HG03342 (cell line): ENCODE data around the gene JMJD7.

ENCODE experiments used
- ATAC-seq: cut with Tn5 transposase; IDR thresholded peaks from one replicate; pipeline ENCODE4 v1.9.1; 2021; ENCODE audit warnings: mild to moderate bottlenecking, moderate library complexity; ENCODE audit not compliant: unreplicated experiment

The JMJD7 gene

GRCh38 chr15:41839781-41840491 lies 12.0 kb downstream of the JMJD7 start:
- no peak for ATAC-seq

DNA sequence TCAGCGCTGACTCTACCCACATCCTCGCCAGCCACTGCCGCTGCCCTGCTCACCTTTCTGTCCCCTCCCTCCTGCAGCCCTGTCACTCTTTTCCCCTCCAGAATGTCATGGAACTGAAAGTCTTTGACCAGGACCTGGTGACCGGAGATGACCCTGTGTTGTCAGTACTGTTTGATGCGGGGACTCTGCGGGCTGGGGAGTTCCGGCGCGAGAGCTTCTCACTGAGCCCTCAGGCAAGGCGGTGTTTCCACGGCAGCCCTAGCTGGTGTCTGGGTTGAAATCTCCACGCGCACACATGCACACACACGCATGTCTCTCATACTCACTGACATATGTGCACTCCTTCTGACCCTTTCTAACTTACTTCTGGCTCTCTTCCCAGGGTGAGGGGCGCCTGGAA lies 12.8 kb downstream of the JMJD7 start:
- ATAC-seq, result no peak

DNA sequence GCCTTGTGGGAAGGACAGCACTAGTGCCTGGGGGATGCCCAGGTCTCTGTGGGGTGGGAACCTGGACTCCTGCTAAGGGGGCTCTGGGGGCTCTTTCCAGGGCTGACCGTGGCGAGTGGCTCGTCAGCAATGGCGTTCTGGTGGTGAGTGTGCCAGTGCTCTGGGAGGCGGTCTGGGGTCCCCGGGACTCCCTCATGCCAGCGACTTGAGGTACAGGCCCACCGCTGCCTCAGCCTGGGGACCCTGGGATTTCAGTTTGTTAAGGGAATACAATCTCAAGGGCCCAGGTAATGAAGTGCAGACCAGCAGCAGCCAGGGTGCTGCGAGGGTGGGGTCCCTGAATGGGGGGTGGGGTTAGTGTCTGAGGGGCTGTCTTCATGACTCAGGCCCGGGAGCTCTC lies 13.2 kb downstream of the JMJD7 start:
- ATAC-seq, result no peak

DNA sequence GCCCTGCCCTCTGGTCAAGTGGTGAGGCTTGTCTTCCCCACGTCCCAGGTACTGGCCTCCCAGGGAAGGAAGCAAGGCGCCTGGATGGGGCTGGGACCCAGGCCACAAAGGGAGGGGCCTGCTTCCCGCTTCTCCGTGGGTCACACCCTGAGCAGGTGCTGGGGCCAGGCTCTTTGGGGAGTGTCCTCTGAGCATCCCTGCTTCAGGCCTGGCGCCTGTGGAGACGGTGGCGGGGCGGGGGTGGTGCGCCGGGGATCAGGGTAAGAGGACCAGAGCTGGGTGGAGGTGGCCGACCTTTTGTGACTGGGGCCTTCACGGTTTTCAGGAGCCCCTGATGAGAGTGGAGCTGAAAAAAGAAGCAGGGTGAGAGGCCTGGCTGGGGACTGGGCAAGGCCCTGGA lies 14.3 kb downstream of the JMJD7 start:
- ATAC-seq, result no peak

DNA sequence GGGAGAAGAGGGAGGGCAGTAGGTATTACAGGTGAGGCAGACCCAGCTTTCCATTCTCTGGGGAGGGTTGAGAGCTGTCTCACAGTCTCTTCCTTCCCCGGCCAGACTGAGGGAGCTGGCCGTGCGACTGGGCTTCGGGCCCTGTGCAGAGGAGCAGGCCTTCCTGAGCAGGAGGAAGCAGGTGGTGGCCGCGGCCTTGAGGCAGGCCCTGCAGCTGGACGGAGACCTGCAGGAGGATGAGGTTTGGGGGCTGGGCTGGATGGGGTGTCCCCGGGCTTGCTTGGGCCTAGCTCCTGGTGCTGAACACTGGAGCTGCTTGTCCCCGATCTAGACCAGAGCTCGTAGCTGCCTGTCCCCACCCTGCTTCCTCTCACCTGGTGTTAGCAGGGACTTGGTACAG lies 15.7 kb downstream of the JMJD7 start:
- no peak for ATAC-seq

GRCh38 chr15:41844814-41845213 lies 16.9 kb downstream of the JMJD7 start:
- no peak for ATAC-seq

- no peak for ATAC-seq
These were observed 19.3 kb downstream of the JMJD7 start for GRCh38 chr15:41847206-41847605.

DNA sequence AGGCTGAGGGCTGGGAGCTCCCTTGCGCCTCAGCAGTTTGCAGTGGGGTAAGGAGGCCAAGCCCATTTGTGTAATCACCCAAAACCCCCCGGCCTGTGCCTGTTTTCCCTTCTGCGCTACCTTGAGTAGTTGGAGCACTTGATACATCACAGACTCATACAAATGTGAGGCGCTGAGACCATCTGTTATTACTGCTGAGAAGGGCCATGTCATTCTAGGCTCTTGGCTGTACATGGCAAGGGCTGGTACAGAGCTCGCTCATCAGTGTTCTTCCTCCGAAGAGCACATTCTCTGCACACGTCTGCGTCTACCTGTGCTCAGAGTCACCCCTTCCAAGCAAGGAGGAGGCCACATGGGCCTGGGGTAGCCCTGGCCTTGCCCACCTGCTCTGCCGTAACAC lies 20.1 kb downstream of the JMJD7 start:
- no peak for ATAC-seq

- no peak for ATAC-seq
These were observed 20.7 kb downstream of the JMJD7 start for GRCh38 chr15:41848631-41849030.

DNA sequence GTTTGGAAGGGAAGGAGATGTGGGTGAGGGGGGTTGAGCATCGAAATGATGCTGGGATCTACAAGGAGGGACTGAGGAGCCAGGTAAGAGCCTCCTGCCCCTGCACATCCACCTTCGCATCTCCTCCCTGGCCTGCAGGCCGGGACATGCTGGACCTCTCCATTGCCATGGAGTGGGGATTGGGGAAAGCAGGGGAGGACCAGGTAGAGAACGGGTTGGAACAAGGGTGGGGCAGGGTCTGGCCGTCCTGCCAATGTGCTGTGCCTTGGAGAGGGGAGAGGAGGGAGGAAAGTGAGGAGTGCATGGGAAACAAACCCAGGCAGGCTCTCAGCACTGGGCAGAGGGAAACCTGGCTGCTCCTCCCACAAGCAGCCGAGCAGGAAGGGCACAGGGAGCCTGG lies 21.3 kb downstream of the JMJD7 start:
- no peak for ATAC-seq

DNA sequence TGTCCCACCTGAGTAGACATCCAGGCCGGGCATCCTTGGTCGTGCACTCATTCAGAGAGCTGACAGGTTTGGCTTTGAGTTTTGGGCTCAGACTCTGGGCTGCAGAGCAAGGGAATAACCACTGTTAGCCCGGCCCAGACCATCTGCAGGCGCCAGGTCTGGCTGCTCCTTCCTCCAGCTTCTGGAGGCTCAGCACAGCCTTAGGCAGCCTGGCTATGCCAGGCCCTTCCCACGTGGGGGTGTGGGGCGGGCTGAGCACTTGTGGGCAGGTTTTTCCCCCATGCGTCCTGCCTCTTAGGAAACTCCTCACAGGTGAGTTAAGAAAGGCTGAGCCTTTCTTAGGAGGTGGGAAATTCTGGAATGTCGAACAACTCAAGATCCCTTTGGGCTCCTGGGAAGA lies 22.0 kb downstream of the JMJD7 start:
- ATAC-seq, result no peak

- ATAC-seq, result no peak
These were observed 22.7 kb downstream of the JMJD7 start for GRCh38 chr15:41850482-41851166.

DNA sequence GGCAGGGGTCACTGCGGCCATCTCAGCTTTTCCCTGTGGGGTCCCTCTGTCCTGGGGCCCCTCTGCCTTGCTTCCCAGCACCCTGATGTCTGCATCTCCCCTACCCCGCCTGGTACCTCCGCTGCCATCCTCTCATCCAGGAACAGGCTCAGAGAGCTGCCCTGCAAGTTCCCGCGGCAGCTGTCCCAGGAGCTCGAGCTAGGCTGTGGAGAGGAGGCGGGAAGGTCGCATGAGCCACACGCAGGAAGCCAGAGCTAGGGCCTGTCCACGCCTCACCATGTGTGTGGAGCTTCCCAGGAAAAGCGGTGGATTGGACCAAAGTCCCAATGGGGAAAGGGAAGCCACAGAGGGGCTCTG lies 23.3 kb downstream of the JMJD7 start:
- no peak for ATAC-seq

DNA sequence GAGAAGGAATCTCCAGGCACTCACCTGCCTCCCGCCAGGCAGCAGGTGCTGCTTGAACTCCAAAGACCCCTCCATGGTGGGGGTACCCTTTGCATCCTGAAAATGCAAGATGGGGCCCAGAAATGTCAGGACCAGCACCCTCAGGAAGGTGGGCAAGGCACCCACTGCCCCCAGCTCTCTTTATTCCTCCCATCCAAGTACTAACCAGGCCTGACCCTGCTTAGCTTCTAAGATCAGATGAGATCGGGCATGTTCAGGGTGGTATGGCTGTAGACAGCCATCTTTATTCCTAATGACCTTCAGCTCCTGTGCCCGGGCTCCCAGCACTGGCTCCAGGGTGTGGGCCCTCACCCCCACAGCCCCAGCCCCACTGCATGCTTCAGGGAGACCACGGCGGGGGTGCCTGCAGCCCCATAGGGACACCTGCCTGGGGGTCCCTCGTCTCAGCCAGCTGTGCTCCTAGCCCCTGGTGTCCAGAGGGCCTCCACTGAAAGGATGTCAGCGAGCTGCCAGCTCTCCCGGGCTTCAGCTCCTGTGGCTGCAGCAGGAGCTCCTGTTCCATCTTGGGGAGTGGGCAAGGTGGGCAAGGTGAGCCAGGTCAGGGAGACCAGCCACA lies 24.0 kb downstream of the JMJD7 start:
- no peak for ATAC-seq

DNA sequence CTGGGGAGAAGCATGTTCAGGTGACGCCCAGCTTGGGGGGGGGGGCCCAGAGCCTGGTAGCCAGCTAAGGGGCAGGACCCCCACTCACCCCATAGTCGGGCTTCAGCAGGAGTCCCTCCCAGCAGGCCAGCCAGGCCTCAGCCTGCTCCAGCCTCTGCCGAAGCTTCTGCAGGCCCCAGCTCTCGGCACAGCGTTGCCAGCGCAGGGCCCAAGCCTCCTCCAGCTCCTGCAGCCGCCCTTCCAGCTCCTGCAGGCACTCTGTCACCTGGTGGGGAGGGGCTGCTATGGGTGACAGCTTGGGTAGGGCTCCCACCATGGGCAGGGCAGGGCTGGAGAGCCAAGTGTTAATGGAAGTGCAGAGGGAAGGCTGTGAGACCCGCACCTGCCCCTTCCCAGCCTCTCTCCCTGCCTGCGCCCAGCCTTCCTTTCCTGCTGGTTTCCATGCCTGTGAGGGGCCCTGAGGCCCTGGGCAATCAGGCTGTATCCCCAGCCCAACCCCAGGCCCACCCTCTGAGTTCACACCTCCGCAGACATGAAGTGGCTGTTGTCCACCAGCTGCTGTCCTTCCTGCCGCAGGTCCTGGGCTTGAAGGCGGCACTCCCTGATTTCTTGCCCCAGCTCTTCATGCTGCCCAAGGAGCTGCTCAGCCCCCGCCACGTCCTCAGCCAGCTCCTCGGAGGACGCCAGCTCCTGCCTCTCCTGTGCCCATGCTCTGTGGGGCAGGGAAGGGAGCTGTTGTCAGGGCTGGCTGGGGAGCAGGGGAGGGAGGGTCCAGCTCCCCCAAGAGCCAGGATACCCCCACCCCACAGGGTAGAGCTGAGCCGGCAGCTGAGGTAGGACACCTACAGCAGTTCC lies 25.1 kb downstream of the JMJD7 start:
- no peak for ATAC-seq

DNA sequence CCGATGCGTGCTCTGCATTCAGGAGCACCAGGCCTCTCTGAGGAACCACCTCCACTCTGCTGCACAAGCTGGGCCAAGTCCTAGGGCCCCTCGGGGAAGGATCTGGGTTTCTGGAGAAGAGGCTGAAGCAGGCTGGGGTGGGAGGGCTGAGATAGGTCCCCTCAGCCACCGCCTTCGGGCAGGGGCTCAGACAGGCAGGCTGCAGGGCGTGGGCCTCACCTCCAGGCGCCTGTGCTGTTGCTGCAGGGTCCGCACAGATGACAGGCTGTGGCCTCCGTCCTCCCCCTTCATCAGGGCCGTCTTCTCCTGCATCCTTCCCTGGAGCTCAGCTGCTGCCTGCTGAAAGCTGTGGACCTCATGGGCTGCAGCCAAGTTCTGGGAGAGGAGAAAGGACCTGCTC lies 25.9 kb downstream of the JMJD7 start:
- no peak for ATAC-seq

DNA sequence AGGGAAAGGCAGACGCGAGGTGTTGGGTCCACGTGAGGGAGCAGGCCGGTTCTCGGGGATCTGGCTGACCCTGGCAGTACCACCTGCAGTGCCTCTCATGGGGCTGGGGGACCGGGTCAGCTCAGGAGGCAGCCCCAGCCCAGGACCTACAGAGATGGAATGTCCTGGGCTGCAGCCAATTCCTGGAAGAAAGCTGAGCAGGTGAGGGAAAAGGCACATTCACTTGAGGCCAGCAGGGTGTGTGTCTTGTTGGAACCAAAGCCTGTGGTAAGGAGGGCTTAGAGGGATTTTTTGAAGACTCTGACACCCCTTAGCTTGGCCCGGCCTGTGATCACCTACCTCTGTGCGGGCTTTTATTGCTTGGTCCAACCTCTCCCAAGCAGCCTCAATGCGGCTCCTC lies 26.6 kb downstream of the JMJD7 start:
- ATAC-seq, result no peak

GRCh38 chr15:41855261-41855961 lies 27.5 kb downstream of the JMJD7 start:
- ATAC-seq, result no peak

GRCh38 chr15:41856262-41856661 lies 28.4 kb downstream of the JMJD7 start:
- ATAC-seq, result no peak

- no peak for ATAC-seq
These were observed 28.8 kb downstream of the JMJD7 start for GRCh38 chr15:41856716-41857115.

GRCh38 chr15:41857316-41857715 lies 29.4 kb downstream of the JMJD7 start:
- ATAC-seq, result no peak
